Cerebellar nuclear complex (tissue), 1 donor: ENCODE results near the gene TIFAB.

ENCODE experiments used
- DNase-seq, 2 experiments: peaks; one replicate each; lab custom pipeline; 2025; lab: John Stamatoyannopoulos, UW

TIFAB gene

DNA sequence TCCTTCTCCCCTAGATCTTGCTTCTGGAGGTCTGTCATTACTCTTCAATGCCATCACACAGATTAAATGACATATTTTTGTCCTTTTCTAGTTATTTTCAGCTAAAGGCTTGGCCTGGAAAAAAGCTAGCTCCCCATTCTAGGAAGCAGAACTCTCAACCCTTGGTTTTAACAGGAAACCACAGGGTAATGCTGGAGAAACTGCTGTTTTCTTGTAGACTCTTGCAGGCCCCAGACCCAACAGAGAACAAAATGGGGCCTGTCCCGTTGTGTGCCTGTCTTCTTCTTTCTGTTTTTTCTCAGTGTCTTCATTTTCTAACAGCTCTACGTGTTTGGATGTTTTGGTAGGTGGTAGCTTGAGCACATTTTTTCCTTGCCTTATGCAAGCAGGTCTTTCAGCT, 26.5 kb downstream of the TIFAB start:
- no peak for DNase-seq

DNA sequence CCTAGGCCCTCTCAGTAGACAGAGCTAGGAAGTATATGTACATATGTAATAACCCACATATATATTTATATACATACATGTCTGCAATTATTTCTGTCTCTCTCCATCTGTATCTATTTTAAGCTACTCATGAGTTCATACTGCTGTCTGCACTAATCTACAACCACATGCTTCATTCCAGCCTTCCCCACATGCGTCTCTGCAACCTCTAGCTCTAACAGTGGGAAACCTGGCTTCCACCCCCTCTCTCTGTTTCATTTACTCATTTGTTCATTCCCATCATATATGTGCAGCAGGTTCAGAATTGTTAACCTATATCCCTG, 28.3 kb downstream of the TIFAB start:
- no peak for DNase-seq

- no peak for DNase-seq
Measured at GRCh38 chr5:135423146-135423845, 28.9 kb downstream of the TIFAB start.

- no peak for DNase-seq
Measured at GRCh38 chr5:135422419-135422818, 29.7 kb downstream of the TIFAB start.

DNA sequence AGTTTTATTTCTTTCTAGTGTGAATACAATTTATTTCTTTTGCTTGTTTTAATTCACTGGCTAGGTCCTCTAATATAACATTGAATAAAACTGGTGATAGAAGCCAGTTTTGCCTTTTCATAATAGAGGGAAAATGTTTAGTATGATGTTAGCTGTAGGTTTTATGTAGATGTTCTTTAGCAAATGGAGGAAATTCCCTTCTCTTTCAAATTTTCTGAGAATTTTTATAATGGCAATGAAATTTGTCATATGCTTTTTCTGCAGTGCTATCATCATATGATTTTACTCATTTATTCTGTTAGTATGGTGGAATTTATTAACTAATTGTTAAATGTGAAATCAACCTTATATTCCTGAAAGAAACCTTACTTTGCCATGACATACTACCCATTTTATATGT, 35.1 kb downstream of the TIFAB start:
- DNase-seq, result no peak

DNA sequence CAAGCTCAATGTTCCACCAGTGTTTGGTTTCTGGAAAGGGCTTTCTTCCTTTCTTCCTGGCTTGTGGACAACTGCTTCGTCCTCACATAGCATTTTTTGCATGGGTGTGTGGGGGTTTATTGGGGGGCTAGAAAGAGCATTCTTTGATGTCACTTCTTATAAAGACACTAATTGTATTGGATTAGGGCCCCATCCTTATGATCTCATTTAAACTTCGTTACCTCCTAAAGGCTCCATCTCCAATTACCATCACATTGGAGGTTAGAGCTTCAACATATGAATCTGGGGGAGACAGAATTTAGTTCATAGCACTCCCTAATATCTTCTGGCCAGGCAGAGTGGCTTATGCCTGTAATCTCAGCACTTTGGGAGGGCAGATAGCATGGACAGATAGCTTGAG, 47.1 kb downstream of the TIFAB start:
- DNase-seq, result no peak

DNA sequence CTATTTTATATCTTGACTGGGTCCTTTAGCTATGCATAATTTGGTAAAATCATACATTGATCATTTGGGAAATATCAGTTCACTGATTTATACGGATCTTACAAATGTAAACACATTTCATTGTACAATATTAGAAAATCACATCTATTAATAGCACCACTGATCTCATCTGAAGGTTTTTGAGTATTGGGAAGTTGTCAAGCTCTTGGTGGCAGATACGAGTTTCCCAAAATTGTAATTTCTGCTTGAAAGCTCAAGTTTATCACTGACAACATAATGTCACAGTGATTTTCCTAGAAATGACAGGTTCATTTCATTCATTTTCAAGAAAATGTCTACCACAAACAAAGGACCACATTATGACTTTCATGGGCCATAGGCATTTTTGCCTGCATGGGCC, 50.1 kb downstream of the TIFAB start:
- DNase-seq, result no peak

- DNase-seq, result no peak
Measured at GRCh38 chr5:135400866-135401265, 51.3 kb downstream of the TIFAB start.

GRCh38 chr5:135399794-135400542, 52.2 kb downstream of the TIFAB start:
- DNase-seq, result no peak

- peak in 1 of 2 experiments; percentile 17 for DNase-seq
Measured at GRCh38 chr5:135398855-135399793, 53.0 kb downstream of the TIFAB start, which contains the start of gene MACROH2A1. TSS of gene MACROH2A1 (minus strand) at chr5:135399231. CDS start at chr5:135389093, 10,138 bp downstream.

DNA sequence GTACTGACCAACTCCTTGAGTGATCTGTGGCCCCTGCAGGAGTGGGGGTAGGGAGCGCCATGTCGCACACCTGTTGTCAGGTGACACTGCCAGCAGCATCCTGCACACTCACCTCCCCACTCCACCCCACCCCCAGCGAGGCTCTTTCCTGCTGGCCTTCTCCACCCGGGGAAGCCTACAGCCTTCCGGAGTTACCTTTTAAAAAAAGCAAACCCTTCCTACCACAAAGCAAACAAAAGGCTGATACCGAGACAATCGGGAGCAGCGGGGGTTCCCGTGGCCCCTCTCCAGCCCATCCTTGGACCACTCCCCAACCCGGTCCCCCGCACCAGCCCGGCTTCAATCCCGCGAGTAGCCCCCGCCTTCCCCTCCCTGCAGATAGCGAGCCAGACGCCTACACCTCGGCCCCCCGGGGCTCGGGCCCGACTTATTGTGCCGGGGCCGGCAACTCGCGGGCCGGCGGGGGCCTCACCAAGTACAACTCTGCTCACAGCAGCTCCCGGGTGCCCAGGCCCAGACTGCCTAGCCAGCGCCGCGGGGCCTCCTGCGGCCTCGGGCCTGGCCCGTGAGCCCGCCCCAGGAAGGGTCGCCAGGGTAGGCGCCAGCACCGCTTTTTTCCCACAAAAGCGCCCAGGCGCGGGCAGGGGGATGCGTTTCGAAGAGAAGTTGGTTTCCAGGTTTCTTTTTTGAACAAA, 53.8 kb downstream of the TIFAB start:
- no peak for DNase-seq
